ENCODE measurements around the gene SUGP1.

DNA sequence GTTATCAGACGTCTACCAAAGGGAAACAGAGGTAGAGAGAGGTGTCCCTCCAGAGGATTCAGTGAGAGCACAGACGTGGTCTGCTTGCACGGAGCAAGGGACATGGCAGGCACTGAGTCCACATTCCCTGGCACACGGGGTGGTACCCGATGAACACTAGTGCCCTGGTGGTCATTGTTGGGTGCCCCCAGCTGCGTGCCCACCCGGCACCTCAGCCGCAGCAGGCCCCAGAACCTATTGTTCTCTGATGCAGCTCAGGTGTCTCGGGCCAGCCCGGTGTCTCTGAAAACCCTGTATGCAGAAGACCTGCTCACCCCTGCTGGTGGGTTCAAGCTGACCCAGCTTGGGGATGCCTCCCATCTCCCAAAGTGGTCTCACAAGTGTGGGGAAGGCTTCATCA, 11.9 kb downstream of the SUGP1 start:
- TF ChIP-seq, protein P1, sequence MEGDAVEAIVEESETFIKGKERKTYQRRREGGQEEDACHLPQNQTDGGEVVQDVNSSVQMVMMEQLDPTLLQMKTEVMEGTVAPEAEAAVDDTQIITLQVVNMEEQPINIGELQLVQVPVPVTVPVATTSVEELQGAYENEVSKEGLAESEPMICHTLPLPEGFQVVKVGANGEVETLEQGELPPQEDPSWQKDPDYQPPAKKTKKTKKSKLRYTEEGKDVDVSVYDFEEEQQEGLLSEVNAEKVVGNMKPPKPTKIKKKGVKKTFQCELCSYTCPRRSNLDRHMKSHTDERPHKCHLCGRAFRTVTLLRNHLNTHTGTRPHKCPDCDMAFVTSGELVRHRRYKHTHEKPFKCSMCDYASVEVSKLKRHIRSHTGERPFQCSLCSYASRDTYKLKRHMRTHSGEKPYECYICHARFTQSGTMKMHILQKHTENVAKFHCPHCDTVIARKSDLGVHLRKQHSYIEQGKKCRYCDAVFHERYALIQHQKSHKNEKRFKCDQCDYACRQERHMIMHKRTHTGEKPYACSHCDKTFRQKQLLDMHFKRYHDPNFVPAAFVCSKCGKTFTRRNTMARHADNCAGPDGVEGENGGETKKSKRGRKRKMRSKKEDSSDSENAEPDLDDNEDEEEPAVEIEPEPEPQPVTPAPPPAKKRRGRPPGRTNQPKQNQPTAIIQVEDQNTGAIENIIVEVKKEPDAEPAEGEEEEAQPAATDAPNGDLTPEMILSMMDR (IDR thresholded peaks at IDR 0.05; ENCODE audit: low read depth, low read length, poor library complexity, severe bottlenecking) = no peak
- TF ChIP-seq EZH2phosphoT487 (IDR thresholded peaks at IDR 0.05; ENCODE audit: borderline replicate concordance, low read length) = no peak

Data from DOHH2 (cell line).